HepG2 (cell line): ENCODE results near the gene TPRG1L. TPM values are rescaled to one million over a fixed set of nuclear protein-coding genes. Genes with fewer than 3 reads are reported as not detected.

Experiments used
- ATAC-seq: fragments of 200-7000 bp; cut with Tn5 transposase; 3 replicates; pipeline ENCODE4 v1.9.1; 2020; ENCODE audit warnings: mild to moderate bottlenecking, moderate library complexity
- BruUV-seq: library from RNA; stranded (reverse); fragments of 400-500 nt; replicated peaks from 2 replicates; lab custom pipeline; 2021; lab: Mats Ljungman, UMichigan
- CTCF ChIA-PET: fragments of 300-600 bp; formaldehyde crosslinking; extraction: SDS; loops from one replicate; lab custom pipeline; 2021; ENCODE audit warnings: low total read pairs, inconsistent platforms, low intra/inter-chr PET ratio; lab: Yijun Ruan, JAX
- POLR2A ChIA-PET: fragments of 350-600 bp; sonication (Branson Sonifier 250); formaldehyde crosslinking; loops from one replicate; lab custom pipeline; 2020; ENCODE audit warnings: antibody characterized with exemption, inconsistent platforms; lab: Yijun Ruan, JAX
- DNase-seq: peaks from one replicate; pipeline ENCODE4 v3.0.0-alpha.2; 2015; ENCODE audit warnings: low spot score
- FAIRE-seq: peaks from 3 replicates; lab custom pipeline; 2011; peaks lifted over from hg19 to GRCh38; lab: Jason Lieb, UNC
- H2AFZ ChIP-seq: one replicate; pipeline ENCODE4 v1.6.1; 2011; ENCODE audit warnings: low read length, inconsistent platforms
- H3K27ac ChIP-seq: fragments of 300-600 bp; 3 replicates; pipeline ENCODE4 v1.8.0; 2011; ENCODE audit warnings: mixed run types, mild to moderate bottlenecking, mixed read lengths, low read length, inconsistent platforms; ENCODE audit not compliant: insufficient read depth; ENCODE audit errors: extremely low read length
- H3K27me3 ChIP-seq, 2 experiments: fragments of 200-600 bp in 1 of 2; 2 replicates in 1 of 2; 3 replicates in 1 of 2; pipeline versions ENCODE4 v1.6.0 to v1.8.0; 2011; ENCODE audit warnings: low read length in 2 of 2, mild to moderate bottlenecking in 2 of 2, moderate library complexity in 2 of 2, inconsistent platforms in 1 of 2; ENCODE audit not compliant: insufficient read depth in 2 of 2, control insufficient read depth in 1 of 2
- H3K36me3 ChIP-seq, 2 experiments: fragments of 200-600 bp in 1 of 2; replicated peaks in 1 of 2; 2 replicates in 1 of 2; 3 replicates in 1 of 2; pipeline versions ENCODE4 v1.5.1 to v1.8.0; 2011; ENCODE audit warnings: low read length in 2 of 2, inconsistent platforms in 1 of 2; ENCODE audit not compliant: insufficient read depth in 2 of 2, control insufficient read depth in 1 of 2
- H3K4me1 ChIP-seq: 2 replicates; pipeline ENCODE4 v1.5.1; 2012; ENCODE audit warnings: low read length, inconsistent platforms; ENCODE audit not compliant: insufficient read depth
- H3K4me2 ChIP-seq: 2 replicates; pipeline ENCODE4 v1.6.0; 2011; ENCODE audit warnings: low read depth, low read length, inconsistent platforms
- H3K4me3 ChIP-seq, 3 experiments: fragments of 200-600 bp in 1 of 3; sonication (generic), shearing (Covaris generic) in 1 of 3; replicated peaks in 1 of 3; 2 replicates each; pipeline ENCODE4 v1.5.1; 2011 to 2016; ENCODE audit warnings: low read length in 3 of 3, inconsistent platforms in 2 of 3, low read depth in 2 of 3, mild to moderate bottlenecking in 2 of 3, control low read depth in 1 of 3, mixed read lengths in 1 of 3; ENCODE audit not compliant: insufficient read depth in 1 of 3
- H3K79me2 ChIP-seq: one replicate; pipeline ENCODE4 v1.6.1; 2011; ENCODE audit warnings: low read length, inconsistent platforms; ENCODE audit not compliant: insufficient read depth
- H3K9ac ChIP-seq: 2 replicates; pipeline ENCODE4 v1.6.0; 2011; ENCODE audit warnings: mild to moderate bottlenecking, low read depth, low read length, inconsistent platforms; ENCODE audit not compliant: insufficient read depth
- H3K9me3 ChIP-seq: 2 replicates; pipeline ENCODE4 v1.5.1; 2012; ENCODE audit warnings: mild to moderate bottlenecking, low read length
- H4K20me1 ChIP-seq: 2 replicates; pipeline ENCODE4 v1.6.0; 2011; ENCODE audit warnings: inconsistent platforms, mild to moderate bottlenecking, low read length, moderate library complexity; ENCODE audit not compliant: insufficient read depth
- EHMT2 ChIP-seq: fragments of 200-600 bp; sonication (generic); IDR thresholded peaks from 2 replicates; pipeline ENCODE4 v1.7.0; 2017; ENCODE audit warnings: antibody characterized with exemption, low read depth, low read length, borderline replicate concordance
- HNF4G ChIP-seq, 2 experiments: sonication (generic) in 1 of 2; formaldehyde crosslinking in 1 of 2; IDR thresholded peaks; 2 replicates each; pipeline versions ENCODE4 v1.4.0 to v1.6.1; 2011 to 2020; ENCODE audit warnings: borderline replicate concordance in 2 of 2, low read depth in 2 of 2, mild to moderate bottlenecking in 2 of 2, low read length in 1 of 2, missing genetic modification reagents in 1 of 2, moderate library complexity in 1 of 2
- HNRNPK ChIP-seq: fragments of 200-400 bp; formaldehyde crosslinking; IDR thresholded peaks from 2 replicates; pipeline ENCODE4 v1.6.1; 2018; ENCODE audit warnings: low read length, low read depth, moderate library complexity, mild to moderate bottlenecking; ENCODE audit not compliant: poor library complexity, severe bottlenecking
- NONO ChIP-seq, 2 experiments: fragments of 450-650 bp in 1 of 2; sonication (generic) in 1 of 2; formaldehyde crosslinking in 1 of 2; IDR thresholded peaks in 1 of 2; conservative IDR thresholded peaks in 1 of 2; 2 replicates each; pipeline versions ENCODE4 v1.6.1 to v1.8.0; 2017 to 2022; ENCODE audit warnings: mild to moderate bottlenecking in 1 of 2, missing genetic modification reagents in 1 of 2, moderate library complexity in 1 of 2
- PCBP2 ChIP-seq: fragments of 200-400 bp; formaldehyde crosslinking; optimal IDR thresholded peaks from 2 replicates; pipeline ENCODE3; 2018; ENCODE audit warnings: low read length, low read depth; ENCODE audit not compliant: poor library complexity, severe bottlenecking
- POLR2A ChIP-seq, 2 experiments: IDR thresholded peaks; 2 replicates each; pipeline ENCODE4 v1.6.1; 2011; ENCODE audit warnings: low read depth in 2 of 2, low read length in 2 of 2, mild to moderate bottlenecking in 1 of 2, moderate library complexity in 1 of 2; ENCODE audit not compliant: insufficient read depth in 1 of 2
- RBFOX2 ChIP-seq: fragments of 200-400 bp; formaldehyde crosslinking; IDR thresholded peaks from 2 replicates; pipeline ENCODE4 v1.6.1; 2017; ENCODE audit warnings: low read depth, mild to moderate bottlenecking, low read length
- RBM22 ChIP-seq: fragments of 200-400 bp; formaldehyde crosslinking; optimal IDR thresholded peaks from 2 replicates; pipeline ENCODE3; 2017; ENCODE audit warnings: mild to moderate bottlenecking, low read length, moderate library complexity
- ZC3H13 ChIP-seq: sonication (generic); formaldehyde crosslinking; IDR thresholded peaks from 2 replicates; pipeline ENCODE4 v1.8.1; 2023; ENCODE audit warnings: mild to moderate bottlenecking, missing genetic modification reagents, moderate library complexity
- WGBS: methylation state at CpG from one replicate; pipeline ENCODE4 v1.1.6; 2017; ENCODE audit warnings: low lambda C conversion rate; 5-methylcytosine and 5-hydroxymethylcytosine counted together
- in situ Hi-C: cut with HindIII; loops from 2 replicates; pipeline ENCODE4 v1.10.0; 2017; ENCODE audit warnings: low pct_unique_long_range_greater_than_20kb; ENCODE audit not compliant: extremely low pct_ligation_motif_present
- intact Hi-C: fragments of 100-400 bp; cut with micrococcal nuclease; formaldehyde crosslinking; loops from one replicate; pipeline ENCODE4 v1.10.0; 2022; ENCODE audit not compliant: unreplicated experiment
- polyA plus RNA-seq, 8 experiments: library from polyadenylated mRNA; depleted of rRNA in 3 of 8; stranded (reverse) in 7 of 8; unstranded in 1 of 8; fragments of >200 nt; fragmentation: Illumina TruSeq in 4 of 8; extraction: Trizol in 4 of 8; gene quantifications; 2 replicates each; pipeline versions ENCODE4 v1.2.1 to v1.2.3, GENCODE V29; 2011 to 2016; ENCODE audit warnings: low read depth in 4 of 8, missing spikeins in 1 of 8, mixed read lengths in 1 of 8; ENCODE audit not compliant: insufficient read depth in 1 of 8
- total RNA-seq, 5 experiments: library from RNA; depleted of rRNA; stranded (reverse); fragments of >200 nt; fragmentation: Illumina TruSeq; extraction: Trizol; gene quantifications; 2 replicates each; pipeline ENCODE4 v1.2.3, GENCODE V29; 2016; ENCODE audit warnings: low read depth in 1 of 5
- TF ChIP-seq, protein P1 (sequence below): IDR thresholded peaks from 2 replicates; pipeline ENCODE4 v1.6.1; 2016; ENCODE audit warnings: missing biosample characterization, missing genetic modification reagents, low read depth
- TF ChIP-seq, protein P2 (sequence below): IDR thresholded peaks from 2 replicates; pipeline ENCODE4 v1.6.1; 2016; ENCODE audit warnings: control low read depth

Gene TPRG1L
- total and polyA plus RNA-seq, 2 of the 13 experiments (the other 11 are each of a cell fraction or from before 2014, with no cell fraction given) = 21.3 to 37.4 TPM

DNA sequence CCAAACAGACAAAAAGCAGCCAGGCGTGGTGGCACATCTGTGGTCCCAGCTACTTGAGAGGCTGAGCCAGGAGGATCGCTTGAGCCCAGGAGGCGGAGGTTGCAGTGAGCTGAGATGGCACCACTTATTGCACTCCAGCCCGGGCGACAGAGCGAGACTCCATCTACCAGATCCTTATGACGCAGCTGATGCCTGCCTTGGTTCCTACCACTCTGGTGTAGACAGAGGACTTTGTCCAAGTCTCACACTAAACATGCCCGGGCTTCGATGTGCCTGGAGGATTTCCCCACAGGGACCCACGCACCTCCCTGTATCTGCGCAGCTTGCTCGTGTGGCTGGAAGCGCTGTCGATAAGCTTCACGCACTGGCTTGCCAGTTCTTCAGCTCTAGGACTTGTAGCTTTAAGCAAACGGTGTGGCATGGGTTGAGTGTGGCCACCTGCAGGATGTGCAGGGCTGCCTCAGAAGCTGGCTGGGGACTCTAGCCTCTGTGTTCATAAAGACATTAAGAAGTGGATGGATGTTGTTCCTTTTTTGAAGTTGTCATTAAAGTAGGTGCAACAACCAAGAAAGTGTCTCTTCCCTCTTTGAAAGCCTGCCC is 4.8 kb downstream of the TPRG1L start:
- FAIRE-seq (no peak), DNase-seq (no peak), ATAC-seq (no peak)
- TF ChIP-seq ZC3H13 (no peak), RBFOX2 (peak; percentile 22)
- H3K4me2 ChIP-seq = no peak overlapping the region
- peaks cover 10% of the 10 kb centered on the region for H3K4me1 ChIP-seq
- no peak overlapping the region for H3K27ac ChIP-seq
- H3K36me3 ChIP-seq = peaks cover 29 to 47% of the 10 kb centered on the region in 2 experiments
- H4K20me1 ChIP-seq = no peaks in the 10 kb centered on the region
- WGBS = 100% methylated on average over 3 of the region's 16 CpGs
- H3K9ac ChIP-seq = no peak overlapping the region
- BruUV-seq = TSS peak; percentile 48
- in situ Hi-C loops = no loop called here
- H3K27me3 ChIP-seq = no peaks in the 10 kb centered on the region
- ChIA-PET CTCF (no interaction called here), POLR2A (interaction anchor here (1.0 to 1.1 kb wide), 2 partner anchors 37 to 158 kb away, joined by 3 read pairs; no protein-coding TSS in a partner anchor)
- H2AFZ ChIP-seq = no peak overlapping the region
- H3K4me3 ChIP-seq = no peak overlapping the region
- intact Hi-C loops = no loop called here
- H3K9me3 ChIP-seq = no peaks in the 10 kb centered on the region
- H3K79me2 ChIP-seq = peaks cover 5% of the 10 kb centered on the region

DNA sequence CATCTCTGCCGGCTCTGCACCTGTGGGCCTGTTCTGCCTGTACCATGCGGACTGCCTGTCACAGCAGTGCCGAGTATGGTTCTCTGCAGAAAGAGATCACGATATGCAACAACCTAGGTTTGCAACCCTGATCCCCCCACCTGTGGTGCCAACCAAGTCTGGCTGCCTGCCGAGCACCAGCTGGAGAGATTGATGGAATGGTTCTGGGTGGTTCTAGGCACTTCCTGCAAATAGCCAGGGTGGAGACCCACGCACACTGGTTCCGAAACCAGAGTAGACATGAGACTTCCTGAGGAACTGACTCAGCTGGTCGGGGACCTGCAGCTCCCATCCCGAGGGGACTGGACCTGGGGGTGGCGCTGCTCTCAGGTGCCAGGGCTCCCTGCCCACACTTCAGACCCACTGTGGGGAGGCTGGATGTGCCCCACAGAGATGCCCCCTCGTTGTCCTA is 5.4 kb downstream of the TPRG1L start:
- Histone ChIP-seq H3K36me3 (peaks cover 31 to 52% of the 10 kb centered on the region in 2 experiments), H2AFZ (no peak overlapping the region), H3K79me2 (peaks cover 5% of the 10 kb centered on the region), H3K4me1 (peaks cover 10% of the 10 kb centered on the region), H3K4me3 (no peak overlapping the region), H3K27ac (no peak overlapping the region), H3K9ac (no peak overlapping the region), H3K9me3 (no peaks in the 10 kb centered on the region), H3K27me3 (no peaks in the 10 kb centered on the region), H3K4me2 (no peak overlapping the region), H4K20me1 (no peaks in the 10 kb centered on the region)
- in situ Hi-C loops (no loop called here), intact Hi-C loops (no loop called here)
- 98% methylated on average over 7 of the region's 11 CpGs for WGBS
- POLR2A ChIA-PET = interaction anchor here (1.1 kb wide), 1 partner anchor 159 kb away, joined by 3 read pairs; no protein-coding TSS in a partner anchor
- no TSS peak for BruUV-seq
- no peak for FAIRE-seq
- DNase-seq = no peak
- CTCF ChIA-PET = no interaction called here
- no peak for ATAC-seq
- TF ChIP-seq, protein P1, sequence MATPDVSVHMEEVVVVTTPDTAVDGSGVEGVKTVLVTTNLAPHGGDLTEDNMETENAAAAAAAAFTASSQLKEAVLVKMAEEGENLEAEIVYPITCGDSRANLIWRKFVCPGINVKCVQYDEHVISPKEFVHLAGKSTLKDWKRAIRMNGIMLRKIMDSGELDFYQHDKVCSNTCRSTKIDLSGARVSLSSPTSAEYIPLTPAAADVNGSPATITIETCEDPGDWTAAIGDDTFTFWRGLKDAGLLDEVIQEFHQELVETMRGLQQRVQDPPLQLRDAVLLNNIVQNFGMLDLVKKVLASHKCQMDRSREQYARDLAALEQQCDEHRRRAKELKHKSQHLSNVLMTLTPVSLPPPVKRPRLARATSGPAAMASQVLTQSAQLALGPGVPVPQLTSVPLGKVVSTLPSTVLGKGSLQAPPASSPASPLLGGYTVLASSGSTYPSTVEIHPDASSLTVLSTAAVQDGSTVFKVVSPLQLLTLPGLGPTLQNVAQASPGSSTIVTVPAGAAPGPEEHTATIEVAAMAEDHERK (CRISPR knock-in tag) = no peak
- TF ChIP-seq RBM22 (peak; percentile 71), POLR2A (IDR thresholded peaks at IDR 0.05; ENCODE audit: insufficient read depth in 1 of 2, low read depth in 2 of 2, low read length in 2 of 2) (peak in 1 of 2 experiments; percentile 17; a peak in 1 of 4 replicates), HNF4G (IDR thresholded peaks at IDR 0.05; ENCODE audit: borderline replicate concordance, low read depth, low read length) (no peak), HNF4G (CRISPR knock-in tag; IDR thresholded peaks at IDR 0.05; ENCODE audit: borderline replicate concordance, low read depth) (no peak), PCBP2 (no peak), NONO (IDR thresholded peaks at IDR 0.05) (no peak), NONO (CRISPR knock-in tag; conservative IDR thresholded peaks at IDR 0.05) (no peak), HNRNPK (no peak), EHMT2 (no peak)
- TF ChIP-seq, protein P2, sequence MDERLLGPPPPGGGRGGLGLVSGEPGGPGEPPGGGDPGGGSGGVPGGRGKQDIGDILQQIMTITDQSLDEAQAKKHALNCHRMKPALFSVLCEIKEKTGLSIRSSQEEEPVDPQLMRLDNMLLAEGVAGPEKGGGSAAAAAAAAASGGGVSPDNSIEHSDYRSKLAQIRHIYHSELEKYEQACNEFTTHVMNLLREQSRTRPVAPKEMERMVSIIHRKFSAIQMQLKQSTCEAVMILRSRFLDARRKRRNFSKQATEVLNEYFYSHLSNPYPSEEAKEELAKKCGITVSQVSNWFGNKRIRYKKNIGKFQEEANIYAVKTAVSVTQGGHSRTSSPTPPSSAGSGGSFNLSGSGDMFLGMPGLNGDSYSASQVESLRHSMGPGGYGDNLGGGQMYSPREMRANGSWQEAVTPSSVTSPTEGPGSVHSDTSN (CRISPR knock-in tag) = no peak
